Adipocyte (in vitro differentiated cells): Measurements from ENCODE around the gene PRRT4.

Experiments used
- DNase-seq: peaks from one replicate; pipeline ENCODE4 v3.0.0-alpha.2; 2015; ENCODE audit warnings: low read depth
- H3K27me3 ChIP-seq: replicated peaks from 2 replicates; pipeline ENCODE4 v1.7.0; 2013; ENCODE audit warnings: mild to moderate bottlenecking, low read length, moderate library complexity; ENCODE audit not compliant: control insufficient read depth, insufficient read depth
- H3K36me3 ChIP-seq: 2 replicates; pipeline ENCODE4 v1.7.0; 2013; ENCODE audit warnings: low read length, mild to moderate bottlenecking, moderate library complexity; ENCODE audit not compliant: control insufficient read depth, insufficient read depth, severe bottlenecking
- H3K4me1 ChIP-seq: 2 replicates; pipeline ENCODE4 v1.7.0; 2013; ENCODE audit warnings: mild to moderate bottlenecking, low read length, moderate library complexity; ENCODE audit not compliant: control insufficient read depth, insufficient read depth
- H3K4me3 ChIP-seq: 2 replicates; pipeline ENCODE4 v1.7.0; 2013; ENCODE audit warnings: mild to moderate bottlenecking, low read length, moderate library complexity
- H3K9ac ChIP-seq: 2 replicates; pipeline ENCODE4 v1.7.0; 2013; ENCODE audit warnings: mild to moderate bottlenecking, low read length, moderate library complexity
- H3K9me3 ChIP-seq: 2 replicates; pipeline ENCODE4 v1.7.0; 2013; ENCODE audit warnings: mild to moderate bottlenecking, low read length, moderate library complexity; ENCODE audit not compliant: control insufficient read depth

Gene PRRT4

GRCh38 chr7:128361411-128362379 is at the start of gene PRRT4:
TSS of gene PRRT4 (minus strand) at chr7:128361690.
- Histone ChIP-seq H3K4me3 (peak within 1 kb of the TSS; percentile 71), H3K36me3 (no peaks in the 10 kb centered on the region), H3K9ac (peak within 1 kb of the TSS; percentile 73), H3K27me3 (peaks cover 33% of the 10 kb centered on the region), H3K4me1 (peaks cover 30% of the 10 kb centered on the region), H3K9me3 (no peaks in the 10 kb centered on the region)
- DNase-seq = peak; percentile 70

GRCh38 chr7:128410451-128410753 is 48.9 kb upstream of the PRRT4 start:
- no peaks in the 10 kb centered on the region for H3K27me3 ChIP-seq
- H3K9ac ChIP-seq = peak overlapping the region; percentile 83
- DNase-seq = no peak
- peak overlapping the region; percentile 85 for H3K4me3 ChIP-seq
- H3K9me3 ChIP-seq = peaks cover 10% of the 10 kb centered on the region
- peaks cover 32% of the 10 kb centered on the region for H3K4me1 ChIP-seq
- H3K36me3 ChIP-seq = no peaks in the 10 kb centered on the region

- peaks cover 34% of the 10 kb centered on the region for H3K4me1 ChIP-seq
- H3K9ac ChIP-seq = peak within 1 kb of the TSS; percentile 90
- no peaks in the 10 kb centered on the region for H3K36me3 ChIP-seq
- DNase-seq = peak; percentile 93
- H3K9me3 ChIP-seq = peaks cover 10% of the 10 kb centered on the region
- H3K4me3 ChIP-seq = peak within 1 kb of the TSS; percentile 85
- no peaks in the 10 kb centered on the region for H3K27me3 ChIP-seq
Observed at GRCh38 chr7:128409596-128410450, 48.3 kb upstream of the PRRT4 start, which contains the start of gene IMPDH1. TSS of gene IMPDH1 (minus strand) at chr7:128409982. CDS start at chr7:128409901, 81 bp downstream.

- Histone ChIP-seq H3K9me3 (peaks cover 10% of the 10 kb centered on the region), H3K27me3 (no peaks in the 10 kb centered on the region), H3K9ac (peak overlapping the region; percentile 90), H3K36me3 (no peaks in the 10 kb centered on the region), H3K4me3 (peak overlapping the region; percentile 85), H3K4me1 (peaks cover 43% of the 10 kb centered on the region)
- DNase-seq = peak; percentile 23
Observed at GRCh38 chr7:128408709-128409595, 47.5 kb upstream of the PRRT4 start.

GRCh38 chr7:128407751-128408708 is 46.5 kb upstream of the PRRT4 start:
- peaks cover 44% of the 10 kb centered on the region for H3K4me1 ChIP-seq
- peaks cover under 1% of the 10 kb centered on the region for H3K9me3 ChIP-seq
- H3K4me3 ChIP-seq = peak overlapping the region; percentile 85
- H3K27me3 ChIP-seq = no peaks in the 10 kb centered on the region
- peak overlapping the region; percentile 24 for H3K9ac ChIP-seq
- H3K36me3 ChIP-seq = no peaks in the 10 kb centered on the region
- DNase-seq = no peak

GRCh38 chr7:128407233-128407589 is 45.7 kb upstream of the PRRT4 start:
- H3K9me3 ChIP-seq = no peaks in the 10 kb centered on the region
- DNase-seq = no peak
- peaks cover 5% of the 10 kb centered on the region for H3K36me3 ChIP-seq
- H3K9ac ChIP-seq = peak overlapping the region; percentile 24
- no peaks in the 10 kb centered on the region for H3K27me3 ChIP-seq
- H3K4me1 ChIP-seq = peaks cover 44% of the 10 kb centered on the region
- no peak overlapping the region for H3K4me3 ChIP-seq

- H3K36me3 ChIP-seq = peaks cover 9% of the 10 kb centered on the region
- no peak for DNase-seq
- H3K4me3 ChIP-seq = peak overlapping the region; percentile 58
- H3K27me3 ChIP-seq = no peaks in the 10 kb centered on the region
- peaks cover 44% of the 10 kb centered on the region for H3K4me1 ChIP-seq
- H3K9me3 ChIP-seq = no peaks in the 10 kb centered on the region
- H3K9ac ChIP-seq = peak overlapping the region; percentile 54
Observed at GRCh38 chr7:128406314-128407232, 45.1 kb upstream of the PRRT4 start.

- peak; percentile 77 for DNase-seq
- Histone ChIP-seq H3K9me3 (no peaks in the 10 kb centered on the region), H3K9ac (peak overlapping the region; percentile 91), H3K36me3 (peaks cover 18% of the 10 kb centered on the region), H3K4me1 (peaks cover 44% of the 10 kb centered on the region), H3K27me3 (no peaks in the 10 kb centered on the region), H3K4me3 (peak overlapping the region; percentile 86)
Observed at GRCh38 chr7:128405471-128406313, 44.2 kb upstream of the PRRT4 start.
